H1 (cell line): ENCODE results near the gene DPY19L1. TPM values are rescaled to one million over a fixed set of nuclear protein-coding genes. Genes with fewer than 3 reads are reported as not detected.

ENCODE experiments used
- CTCF ChIA-PET: fragments of 300-600 bp; sonication (Branson Sonifier 250); formaldehyde crosslinking; loops from one replicate; lab custom pipeline; 2021; ENCODE audit not compliant: partially characterized antibody; lab: Charles Lee
- POLR2A ChIA-PET: fragments of 300-600 bp; sonication (Branson Sonifier 250); formaldehyde crosslinking; loops from one replicate; lab custom pipeline; 2021; ENCODE audit warnings: inconsistent platforms; ENCODE audit not compliant: partially characterized antibody; lab: Charles Lee
- DNase-seq, 2 experiments: peaks; one replicate each; pipeline versions ENCODE4 v3.0.0 to v3.0.0-alpha.2; 2010 to 2022; ENCODE audit warnings: low spot score in 2 of 2, low read depth in 1 of 2, mixed read lengths in 1 of 2
- FAIRE-seq: peaks from 2 replicates; lab custom pipeline; 2011; peaks lifted over from hg19 to GRCh38; lab: Jason Lieb, UNC
- H2AFZ ChIP-seq: 2 replicates; pipeline ENCODE4 v1.8.1; 2012; ENCODE audit warnings: low read length, inconsistent platforms
- H2AK5ac ChIP-seq: 2 replicates; pipeline ENCODE4 v1.6.1; 2013; ENCODE audit warnings: low read depth, low read length
- H2BK120ac ChIP-seq: replicated peaks from 2 replicates; pipeline ENCODE3; 2013; ENCODE audit warnings: low read depth, low read length, inconsistent platforms
- H2BK12ac ChIP-seq: 2 replicates; pipeline ENCODE4 v1.6.1; 2013; ENCODE audit warnings: low read depth, low read length
- H2BK15ac ChIP-seq: 2 replicates; pipeline ENCODE4 v1.6.1; 2013; ENCODE audit warnings: low read length
- H2BK20ac ChIP-seq: 2 replicates; pipeline ENCODE4 v1.6.1; 2013; ENCODE audit warnings: low read length
- H2BK5ac ChIP-seq: 2 replicates; pipeline ENCODE4 v1.6.1; 2013; ENCODE audit warnings: low read depth, low read length
- H3K14ac ChIP-seq: 2 replicates; pipeline ENCODE4 v1.6.1; 2013; ENCODE audit warnings: inconsistent platforms; ENCODE audit not compliant: insufficient read length
- H3K18ac ChIP-seq: 2 replicates; pipeline ENCODE4 v1.6.1; 2013; ENCODE audit warnings: low read length; ENCODE audit errors: extremely low read depth
- H3K23ac ChIP-seq: 2 replicates; pipeline ENCODE4 v1.6.1; 2013; ENCODE audit warnings: inconsistent platforms; ENCODE audit not compliant: insufficient read length
- H3K23me2 ChIP-seq: 2 replicates; pipeline ENCODE4 v1.6.1; 2013; ENCODE audit warnings: low read depth, low read length
- H3K27ac ChIP-seq: 2 replicates; pipeline ENCODE4 v1.6.1; 2011; ENCODE audit warnings: low read depth, low read length, inconsistent platforms
- H3K27me3 ChIP-seq, 4 experiments: replicated peaks in 1 of 4; 1 replicate in 1 of 4; 2 replicates in 3 of 4; pipeline versions ENCODE4 v1.6.1 to v1.8.1; 2011 to 2013; ENCODE audit warnings: low read length in 3 of 4, mild to moderate bottlenecking in 3 of 4, inconsistent platforms in 2 of 4, mixed read lengths in 2 of 4, moderate library complexity in 1 of 4; ENCODE audit not compliant: control insufficient read depth in 3 of 4, insufficient read depth in 3 of 4; ENCODE audit errors: extremely low read depth in 1 of 4
- H3K36me3 ChIP-seq, 4 experiments: 2 replicates each; pipeline versions ENCODE4 v1.6.1 to v1.8.1; 2011 to 2013; ENCODE audit warnings: mild to moderate bottlenecking in 4 of 4, low read length in 3 of 4, moderate library complexity in 2 of 4, control low read depth in 1 of 4, inconsistent platforms in 1 of 4; ENCODE audit not compliant: insufficient read depth in 4 of 4, control insufficient read depth in 2 of 4
- H3K4ac ChIP-seq: replicated peaks from 2 replicates; pipeline ENCODE3; 2013; ENCODE audit warnings: low read length, low read depth, mixed read lengths, inconsistent platforms; ENCODE audit not compliant: insufficient read length
- H3K4me1 ChIP-seq, 4 experiments: replicated peaks in 1 of 4; 1 replicate in 1 of 4; 2 replicates in 3 of 4; pipeline versions ENCODE4 v1.6.1 to v1.8.1; 2011 to 2013; ENCODE audit warnings: low read length in 3 of 4, inconsistent platforms in 2 of 4, mixed read lengths in 1 of 4; ENCODE audit not compliant: insufficient read depth in 4 of 4, control insufficient read depth in 3 of 4
- H3K4me2 ChIP-seq, 2 experiments: 2 replicates each; pipeline versions ENCODE4 v1.6.1 to v1.8.1; 2011 to 2013; ENCODE audit warnings: low read depth in 2 of 2, low read length in 2 of 2, control low read depth in 1 of 2, inconsistent platforms in 1 of 2, mild to moderate bottlenecking in 1 of 2; ENCODE audit not compliant: insufficient read depth in 1 of 2
- H3K4me3 ChIP-seq, 4 experiments: fragments of 200-600, 300-600 bp in 1 of 4; sonication (generic), shearing (Covaris generic), sonication (Bioruptor Twin) in 1 of 4; 2 replicates each; pipeline versions ENCODE4 v1.5.1 to v1.8.1; 2011 to 2016; ENCODE audit warnings: low read length in 4 of 4, low read depth in 3 of 4, control low read depth in 2 of 4, inconsistent platforms in 2 of 4, mild to moderate bottlenecking in 2 of 4, mixed read lengths in 1 of 4, moderate library complexity in 1 of 4; ENCODE audit not compliant: insufficient read depth in 2 of 4; ENCODE audit errors: extremely low read depth in 1 of 4
- H3K56ac ChIP-seq: replicated peaks from 2 replicates; pipeline ENCODE3; 2013; ENCODE audit warnings: low read depth, mild to moderate bottlenecking, mixed read lengths, low read length, inconsistent platforms; ENCODE audit not compliant: insufficient read length
- H3K79me1 ChIP-seq: 2 replicates; pipeline ENCODE4 v1.6.1; 2013; ENCODE audit warnings: low read depth, low read length, control low read depth
- H3K79me2 ChIP-seq, 2 experiments: 2 replicates each; pipeline versions ENCODE4 v1.6.1 to v1.8.1; 2012 to 2013; ENCODE audit warnings: low read length in 2 of 2, mild to moderate bottlenecking in 2 of 2, inconsistent platforms in 1 of 2; ENCODE audit not compliant: insufficient read depth in 2 of 2, control insufficient read depth in 1 of 2
- H3K9ac ChIP-seq, 4 experiments: replicated peaks in 1 of 4; 1 replicate in 1 of 4; 2 replicates in 3 of 4; pipeline versions ENCODE4 v1.6.1 to v1.8.1; 2011 to 2013; ENCODE audit warnings: low read depth in 3 of 4, low read length in 3 of 4, control low read depth in 2 of 4, mild to moderate bottlenecking in 2 of 4, moderate library complexity in 2 of 4, inconsistent platforms in 1 of 4; ENCODE audit errors: extremely low read depth in 1 of 4
- H3K9me3 ChIP-seq, 2 experiments: 2 replicates each; pipeline versions ENCODE4 v1.6.1 to v1.8.1; 2012 to 2013; ENCODE audit warnings: mild to moderate bottlenecking in 2 of 2, moderate library complexity in 2 of 2, control low read depth in 1 of 2, inconsistent platforms in 1 of 2, low read depth in 1 of 2, low read length in 1 of 2, mixed read lengths in 1 of 2; ENCODE audit not compliant: insufficient read depth in 2 of 2
- H4K20me1 ChIP-seq, 2 experiments: replicated peaks in 1 of 2; 2 replicates each; pipeline versions ENCODE3 to v1.8.1; 2011 to 2013; ENCODE audit warnings: inconsistent platforms in 2 of 2, low read length in 2 of 2, mild to moderate bottlenecking in 1 of 2; ENCODE audit not compliant: insufficient read depth in 2 of 2, control insufficient read depth in 1 of 2
- H4K5ac ChIP-seq: 2 replicates; pipeline ENCODE4 v1.6.1; 2013; ENCODE audit warnings: low read length, low read depth, mixed read lengths, inconsistent platforms; ENCODE audit not compliant: insufficient read length
- H4K8ac ChIP-seq: 2 replicates; pipeline ENCODE4 v1.8.0; 2013; ENCODE audit warnings: mild to moderate bottlenecking, moderate library complexity, low read length, inconsistent platforms; ENCODE audit not compliant: insufficient read depth; ENCODE audit errors: extremely low read depth
- H4K91ac ChIP-seq: replicated peaks from 2 replicates; pipeline ENCODE3; 2013; ENCODE audit warnings: low read length, mixed read lengths, inconsistent platforms; ENCODE audit not compliant: insufficient read length
- ATF2 ChIP-seq: IDR thresholded peaks from 2 replicates; pipeline ENCODE4 v1.6.1; 2012; ENCODE audit warnings: low read length, inconsistent platforms
- CREB1 ChIP-seq: IDR thresholded peaks from 2 replicates; pipeline ENCODE4 v1.6.1; 2012; ENCODE audit warnings: inconsistent platforms
- CTBP2 ChIP-seq: IDR thresholded peaks from 2 replicates; pipeline ENCODE4 v1.7.0; 2011; ENCODE audit warnings: borderline replicate concordance, mild to moderate bottlenecking, moderate library complexity, mixed read lengths, low read length; ENCODE audit not compliant: insufficient read depth, insufficient read length
- EGR1 ChIP-seq: IDR thresholded peaks from 2 replicates; pipeline ENCODE4 v1.6.1; 2011; ENCODE audit warnings: low read depth, low read length, borderline replicate concordance
- JUND ChIP-seq: IDR thresholded peaks from 2 replicates; pipeline ENCODE4 v1.6.1; 2011; ENCODE audit warnings: mild to moderate bottlenecking, improper control_type of control experiment, low read length
- KDM1A ChIP-seq: fragments of 200-600, 300-600 bp; sonication (generic); IDR thresholded peaks from 2 replicates; pipeline ENCODE4 v1.7.1; 2016; ENCODE audit warnings: mild to moderate bottlenecking, low read length, borderline replicate concordance
- NRF1 ChIP-seq: IDR thresholded peaks from 2 replicates; pipeline ENCODE4 v1.6.1; 2011; ENCODE audit warnings: mild to moderate bottlenecking, low read depth, low read length, improper control_type of control experiment
- POU5F1 ChIP-seq: IDR thresholded peaks from 2 replicates; pipeline ENCODE4 v1.6.1; 2011; ENCODE audit warnings: low read depth, mild to moderate bottlenecking, low read length, moderate library complexity
- YY1 ChIP-seq: IDR thresholded peaks from 2 replicates; pipeline ENCODE4 v1.6.1; 2011; ENCODE audit warnings: low read depth, mild to moderate bottlenecking, low read length
- polyA plus RNA-seq, 7 experiments: library from polyadenylated mRNA; depleted of rRNA in 3 of 7; stranded (reverse) in 5 of 7; unstranded in 2 of 7; fragments of >200 nt in 5 of 7; fragments of 200-250 nt in 2 of 7; gene quantifications; 1 replicate in 5 of 7; 2 replicates in 1 of 7; 4 replicates in 1 of 7; pipeline versions ENCODE4 v1.2.1 to v1.2.3, GENCODE V29; 2011 to 2013; ENCODE audit warnings: missing spikeins in 2 of 7, mixed read lengths in 2 of 7
- total RNA-seq: library from RNA; stranded (reverse); fragmentation: NEBNext Ultra II Directional; extraction: Animal tissue kit (Norgen Biotek cat#: 25700); gene quantifications from 2 replicates; pipeline ENCODE4 v1.2.1, GENCODE V29; 2021

The DPY19L1 gene
- total and polyA plus RNA-seq, 2 of the 8 experiments (the other 6 are each of a cell fraction or from before 2014, with no cell fraction given) = 14.1 to 23.3 TPM

GRCh38 chr7:34886856-34887255 is 150.4 kb downstream of the DPY19L1 start:
- Histone ChIP-seq H2BK20ac (no peak overlapping the region), H4K91ac (no peak overlapping the region), H4K8ac (no peak overlapping the region), H3K4me2 (no peak overlapping the region), H3K4me3 (no peak overlapping the region), H3K23ac (no peak overlapping the region), H2AK5ac (no peak overlapping the region)
- POLR2A ChIA-PET = no interaction called here
- DNase-seq = no peak
- TF ChIP-seq JUND (no peak), NRF1 (no peak), CREB1 (no peak), KDM1A (no peak), ATF2 (no peak), EGR1 (no peak), POU5F1 (no peak), CTBP2 (no peak), YY1 (no peak)
- TF ChIP-seq, all 59 proteins: peak for 0
- no peak overlapping the region for H3K56ac ChIP-seq
- no peak overlapping the region for H3K9ac ChIP-seq
- no peak overlapping the region for H3K14ac ChIP-seq
- H3K4me1 ChIP-seq = no peaks in the 10 kb centered on the region
- CTCF ChIA-PET = interaction anchor here (0.6 kb wide), 1 partner anchor 956 kb away, joined by 3 read pairs; no protein-coding TSS in a partner anchor
- H3K79me2 ChIP-seq = no peaks in the 10 kb centered on the region
- no peaks in the 10 kb centered on the region for H3K27me3 ChIP-seq
- no peak overlapping the region for H4K5ac ChIP-seq
- H3K23me2 ChIP-seq = peaks cover 2% of the 10 kb centered on the region; the same call in 1 of the 2 replicates
- H2BK15ac ChIP-seq = no peak overlapping the region
- no peak overlapping the region for H3K27ac ChIP-seq
- H2BK12ac ChIP-seq = no peak overlapping the region
- H2BK5ac ChIP-seq = no peak overlapping the region
- no peak overlapping the region for H2AFZ ChIP-seq
- H3K18ac ChIP-seq = no peak overlapping the region
- no peak overlapping the region for H2BK120ac ChIP-seq
- H3K4ac ChIP-seq = no peak overlapping the region
- H3K9me3 ChIP-seq = peaks cover 20 to 22% of the 10 kb centered on the region in 2 experiments
- FAIRE-seq = no peak
- H3K79me1 ChIP-seq = no peaks in the 10 kb centered on the region
- H3K36me3 ChIP-seq = peaks cover 0 to 3% (median 0%) of the 10 kb centered on the region in 4 experiments; a peak in 1 of 8 replicates
- H4K20me1 ChIP-seq = no peaks in the 10 kb centered on the region
